ENCODE data around the gene LYPD5. TPM values are rescaled to one million over a fixed set of nuclear protein-coding genes. Genes with fewer than 3 reads are reported as not detected.
A peak's percentile ranks its signal among the peaks of the same experiment; 100 is the strongest.

Gene LYPD5
- total RNA-seq, 4 donors from 2014 or later = 0.35 to 1.4 TPM; not detected in 2

DNA sequence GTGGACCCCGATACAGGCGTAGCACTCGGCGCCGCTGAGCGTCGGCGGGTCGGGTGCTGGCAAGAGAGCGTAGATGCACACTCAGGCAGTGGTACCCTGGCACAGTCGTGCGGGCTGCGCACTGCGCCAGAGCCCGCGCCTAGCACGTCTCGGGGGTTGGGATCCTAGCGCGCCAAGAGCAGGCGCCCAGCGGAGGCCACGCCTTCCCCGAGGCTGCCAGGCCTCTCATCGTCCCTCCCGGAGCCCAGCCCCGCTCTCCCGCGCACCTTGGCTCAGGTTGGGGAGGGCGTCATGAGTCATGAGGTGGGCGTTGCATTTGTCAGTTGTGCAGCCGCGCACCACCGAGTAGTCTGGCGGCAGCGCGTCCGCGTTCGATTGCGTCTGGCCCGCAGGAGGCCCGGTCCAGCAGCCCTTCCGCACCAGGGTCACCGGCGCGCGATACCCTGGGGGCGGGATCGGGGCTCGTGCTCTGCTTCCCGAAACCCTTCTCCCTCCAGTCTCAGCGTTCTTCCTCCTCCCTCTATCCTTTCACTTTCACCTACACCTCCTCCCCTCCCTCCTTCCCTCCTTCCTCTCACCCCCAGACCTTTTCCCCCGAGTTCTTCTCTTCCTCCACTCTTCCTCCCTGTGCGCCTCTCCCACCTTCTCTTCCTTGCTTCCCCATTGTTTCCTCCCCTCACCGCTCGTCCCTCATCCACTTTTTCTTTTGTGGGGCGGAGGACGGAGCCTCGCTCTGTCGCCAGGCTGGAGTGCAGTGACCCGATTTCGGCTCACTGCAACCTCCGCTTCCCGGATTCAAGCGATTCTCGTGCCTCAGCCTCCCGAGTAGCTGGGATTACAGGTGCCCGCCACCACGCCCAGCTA is 3.5 kb downstream of the LYPD5 start:
- ATAC-seq (no peak), DNase-seq (no peak)
- no peaks in the 10 kb centered on the region for H3K9me3 ChIP-seq
- H3K4me1 ChIP-seq = no peaks in the 10 kb centered on the region
- H3K36me3 ChIP-seq = no peaks in the 10 kb centered on the region
- H3K27me3 ChIP-seq = peaks cover 0 to 25% (median 21%) of the 10 kb centered on the region in 3 donors
- H3K4me3 ChIP-seq = peak overlapping the region in 3 of 4 donors; percentile 38 to 45 (median 40)
- TF ChIP-seq, protein P1, sequence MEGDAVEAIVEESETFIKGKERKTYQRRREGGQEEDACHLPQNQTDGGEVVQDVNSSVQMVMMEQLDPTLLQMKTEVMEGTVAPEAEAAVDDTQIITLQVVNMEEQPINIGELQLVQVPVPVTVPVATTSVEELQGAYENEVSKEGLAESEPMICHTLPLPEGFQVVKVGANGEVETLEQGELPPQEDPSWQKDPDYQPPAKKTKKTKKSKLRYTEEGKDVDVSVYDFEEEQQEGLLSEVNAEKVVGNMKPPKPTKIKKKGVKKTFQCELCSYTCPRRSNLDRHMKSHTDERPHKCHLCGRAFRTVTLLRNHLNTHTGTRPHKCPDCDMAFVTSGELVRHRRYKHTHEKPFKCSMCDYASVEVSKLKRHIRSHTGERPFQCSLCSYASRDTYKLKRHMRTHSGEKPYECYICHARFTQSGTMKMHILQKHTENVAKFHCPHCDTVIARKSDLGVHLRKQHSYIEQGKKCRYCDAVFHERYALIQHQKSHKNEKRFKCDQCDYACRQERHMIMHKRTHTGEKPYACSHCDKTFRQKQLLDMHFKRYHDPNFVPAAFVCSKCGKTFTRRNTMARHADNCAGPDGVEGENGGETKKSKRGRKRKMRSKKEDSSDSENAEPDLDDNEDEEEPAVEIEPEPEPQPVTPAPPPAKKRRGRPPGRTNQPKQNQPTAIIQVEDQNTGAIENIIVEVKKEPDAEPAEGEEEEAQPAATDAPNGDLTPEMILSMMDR (IDR thresholded peaks at IDR 0.05 in 4 of 5, conservative IDR thresholded peaks at IDR 0.05 in 1 of 5) = no peak
- no peak for TF ChIP-seq POLR2A (IDR thresholded peaks at IDR 0.05)
- no peak overlapping the region for H3K27ac ChIP-seq
- intact Hi-C loops (cut with DNase I; ENCODE audit: low total_unique reads) (no loop called here), in situ Hi-C loops (cut with MboI; ENCODE audit: low sequenced_read_pairs in 4 of 4) (no loop called here)

DNA sequence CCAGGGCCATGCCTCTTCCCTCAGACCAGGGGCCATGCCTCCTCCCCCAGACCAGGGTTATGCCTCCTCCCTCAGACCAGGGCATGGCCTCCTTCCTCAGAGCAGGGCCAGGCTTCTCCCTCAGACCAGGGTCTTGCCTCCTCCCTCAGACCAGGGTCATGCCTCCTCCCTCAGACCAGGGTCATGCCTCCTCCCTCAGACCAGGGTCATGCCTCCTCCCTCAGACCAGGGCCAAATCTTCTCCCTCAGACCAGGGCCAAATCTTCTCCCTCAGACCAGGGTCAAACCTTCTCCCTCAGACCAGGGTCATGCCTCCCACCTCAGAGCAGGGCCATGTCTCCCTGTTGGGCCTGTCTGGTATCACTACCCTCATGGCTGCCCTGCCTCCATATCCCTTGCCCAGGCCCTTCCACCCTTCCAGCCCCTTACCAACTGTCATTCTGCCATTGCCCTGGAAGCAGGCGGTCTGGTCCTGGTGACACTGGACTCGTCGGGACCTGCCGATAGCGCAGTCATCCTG is 4.2 kb downstream of the LYPD5 start:
- intact Hi-C loops (cut with DNase I; ENCODE audit: low total_unique reads) = no loop called here
- Histone ChIP-seq H3K9me3 (no peaks in the 10 kb centered on the region), H3K27ac (no peak overlapping the region), H3K27me3 (peaks cover 0 to 25% (median 21%) of the 10 kb centered on the region in 3 donors), H3K36me3 (no peaks in the 10 kb centered on the region), H3K4me1 (no peaks in the 10 kb centered on the region), H3K4me3 (peak overlapping the region in 3 of 4 donors; percentile 38 to 45 (median 40))
- ATAC-seq (no peak), DNase-seq (no peak)
- in situ Hi-C loops (cut with MboI; ENCODE audit: low sequenced_read_pairs in 4 of 4) = no loop called here
- TF ChIP-seq POLR2A (IDR thresholded peaks at IDR 0.05) = no peak
- TF ChIP-seq, protein P1 (IDR thresholded peaks at IDR 0.05 in 4 of 5, conservative IDR thresholded peaks at IDR 0.05 in 1 of 5) = no peak

DNA sequence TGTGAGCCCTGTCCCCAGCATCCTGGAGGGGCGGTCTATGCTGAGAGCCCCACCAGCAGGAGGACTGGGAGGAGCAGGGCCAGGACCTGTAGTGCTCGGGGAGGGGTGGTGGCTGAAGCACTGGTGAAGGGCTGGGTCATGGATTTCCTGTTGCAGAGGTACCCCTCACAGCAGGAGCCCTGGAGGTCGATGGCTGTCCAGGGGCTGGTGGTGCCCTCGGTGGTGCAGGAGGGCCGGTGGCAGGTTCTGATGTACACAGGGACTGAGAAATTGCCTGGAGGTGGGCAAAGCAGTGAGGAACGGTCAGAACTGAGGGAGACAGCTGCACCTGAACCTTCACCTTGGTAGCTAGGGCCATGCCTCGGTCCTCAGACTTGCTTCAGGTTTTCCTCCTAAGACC is 4.7 kb downstream of the LYPD5 start:
- H3K9me3 ChIP-seq = no peaks in the 10 kb centered on the region
- ATAC-seq = no peak
- H3K27me3 ChIP-seq = peaks cover 0 to 25% (median 21%) of the 10 kb centered on the region in 3 donors
- in situ Hi-C loops (cut with MboI; ENCODE audit: low sequenced_read_pairs in 4 of 4) (no loop called here), intact Hi-C loops (cut with DNase I; ENCODE audit: low total_unique reads) (no loop called here)
- H3K36me3 ChIP-seq = no peaks in the 10 kb centered on the region
- H3K4me1 ChIP-seq = no peaks in the 10 kb centered on the region
- DNase-seq = no peak
- TF ChIP-seq POLR2A (IDR thresholded peaks at IDR 0.05) = no peak
- TF ChIP-seq, protein P1 (IDR thresholded peaks at IDR 0.05 in 4 of 5, conservative IDR thresholded peaks at IDR 0.05 in 1 of 5) = no peak
- no peak overlapping the region for H3K4me3 ChIP-seq
- H3K27ac ChIP-seq = no peak overlapping the region

DNA sequence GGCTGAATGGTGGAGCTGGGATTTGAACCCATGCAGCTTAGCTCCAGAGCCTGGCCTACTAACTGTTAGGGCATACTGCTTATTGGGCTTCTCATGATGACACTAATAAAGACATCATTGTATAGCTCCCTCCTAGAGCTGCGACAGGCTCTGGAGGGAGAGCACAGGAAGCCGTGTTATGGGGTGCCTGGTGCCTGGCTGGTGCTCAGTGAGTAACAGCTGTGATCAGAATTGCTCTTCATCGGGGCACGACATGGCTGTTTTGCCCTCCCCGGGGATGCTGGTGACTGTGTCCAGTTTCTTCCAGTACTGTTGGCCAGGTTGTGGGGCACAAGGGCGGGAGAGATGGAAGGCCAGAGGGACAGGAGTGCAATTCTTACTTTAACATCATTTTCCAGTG is 5.1 kb downstream of the LYPD5 start:
- Histone ChIP-seq H3K9me3 (no peaks in the 10 kb centered on the region), H3K36me3 (no peaks in the 10 kb centered on the region), H3K4me3 (no peak overlapping the region), H3K4me1 (no peaks in the 10 kb centered on the region), H3K27me3 (peaks cover 0 to 25% (median 21%) of the 10 kb centered on the region in 3 donors), H3K27ac (no peak overlapping the region)
- DNase-seq (no peak), ATAC-seq (no peak)
- intact Hi-C loops (cut with DNase I; ENCODE audit: low total_unique reads) (no loop called here), in situ Hi-C loops (cut with MboI; ENCODE audit: low sequenced_read_pairs in 4 of 4) (no loop called here)
- no peak for TF ChIP-seq POLR2A (IDR thresholded peaks at IDR 0.05)
- TF ChIP-seq, protein P1 (IDR thresholded peaks at IDR 0.05 in 4 of 5, conservative IDR thresholded peaks at IDR 0.05 in 1 of 5) = no peak
